Measurements from ENCODE around the gene ACD. TPM values are rescaled to one million over a fixed set of nuclear protein-coding genes. Genes with fewer than 3 reads are reported as not detected.
"Not testable (repeated sequence)": the region's sequence is repeated elsewhere in the genome, so short reads cannot be mapped to it uniquely, and the experiment has no call there.

Gene ACD
- total RNA-seq, 1 experiment from 2014 or later: 34.1 TPM

GRCh38 chr16:67694611-67695010, 34.6 kb upstream of the ACD start:
- WGBS (ENCODE audit: extremely low coverage, insufficient read length, low lambda C conversion rate): no CpG with 5 or more reads among the region's 2 CpGs
- Histone ChIP-seq H3K79me1 (ENCODE audit: insufficient read depth, low read depth, low read length, poor library complexity, severe bottlenecking) (no peaks in the 10 kb centered on the region), H3K79me2 (ENCODE audit: insufficient read depth, low read length) (no peaks in the 10 kb centered on the region), H2BK20ac (ENCODE audit: low read depth, low read length, poor library complexity, severe bottlenecking) (no peak overlapping the region), H3K56ac (ENCODE audit: insufficient read length, low read depth, low read length) (no peak overlapping the region), H2BK120ac (ENCODE audit: low read depth, low read length, poor library complexity, severe bottlenecking) (no peak overlapping the region), H3K27me3 (ENCODE audit: insufficient read depth, low read length) (no peaks in the 10 kb centered on the region), H3K18ac (ENCODE audit: insufficient read length, low read depth, low read length) (no peak overlapping the region), H3K9ac (ENCODE audit: extremely low read depth, insufficient read length, low read length) (no peak overlapping the region), H2BK5ac (ENCODE audit: insufficient read length, low read length) (no peak overlapping the region), H2BK15ac (ENCODE audit: low read depth, low read length) (no peak overlapping the region), H3K4ac (ENCODE audit: low read depth, low read length) (no peak overlapping the region), H4K20me1 (ENCODE audit: control insufficient read depth, insufficient read depth, insufficient read length) (no peaks in the 10 kb centered on the region), H3K23me2 (ENCODE audit: insufficient read length, low read depth, low read length, poor library complexity, severe bottlenecking) (no peaks in the 10 kb centered on the region), H2BK12ac (ENCODE audit: insufficient read length, low read depth, low read length) (no peak overlapping the region), H3K4me2 (ENCODE audit: insufficient read depth, insufficient read length, low read length) (no peak overlapping the region), H4K8ac (replicated peaks; ENCODE audit: insufficient read length, low read depth, low read length) (no peak overlapping the region), H4K91ac (ENCODE audit: insufficient read length, low read depth, low read length) (no peak overlapping the region), H4K5ac (ENCODE audit: insufficient read length, low read depth, low read length) (no peak overlapping the region), H3K14ac (ENCODE audit: insufficient read depth, low read length) (no peak overlapping the region), H3T11ph (ENCODE audit: low read length) (no peak overlapping the region), H2AFZ (ENCODE audit: low read length) (no peak overlapping the region), H3K23ac (ENCODE audit: insufficient read length, low read depth, low read length) (no peak overlapping the region), H2AK5ac (ENCODE audit: insufficient read length, low read length) (no peak overlapping the region), H3K27ac (ENCODE audit: insufficient read length, low read depth, low read length) (no peak overlapping the region), H3K4me1 (ENCODE audit: insufficient read depth, low read length) (no peaks in the 10 kb centered on the region), H3K9me3 (ENCODE audit: control insufficient read depth, low read depth, low read length) (no peaks in the 10 kb centered on the region)
- Mint-ChIP-seq H3K4me1 (no peaks in the 10 kb centered on the region), H3K27ac (peak overlapping the region in 1 of 3 experiments; percentile 64; a peak in 1 of 7 replicates), H3K36me3 (ENCODE audit: insufficient read depth in 1 of 3, low read depth in 3 of 3) (peaks cover 5 to 6% (median 6%) of the 10 kb centered on the region in 3 experiments; a peak in 5 of 7 replicates), H3K4me3 (no peak overlapping the region), H3K9me3 (peaks cover 0 to 4% of the 10 kb centered on the region in 2 experiments; a peak in 2 of 5 replicates), H3K27me3 (ENCODE audit: low read depth) (no peaks in the 10 kb centered on the region)
- no peak for TF ChIP-seq CTCF (conservative IDR thresholded peaks at IDR 0.05)
- no peak for DNase-seq

GRCh38 chr16:67693517-67694285, 33.6 kb upstream of the ACD start:
- not testable (repeated sequence) for DNase-seq; H3T11ph ChIP-seq (ENCODE audit: low read length); H3K79me1 ChIP-seq (ENCODE audit: insufficient read depth, low read depth, low read length, poor library complexity, severe bottlenecking); H3K36me3 Mint-ChIP-seq (ENCODE audit: insufficient read depth in 1 of 3, low read depth in 3 of 3); H3K23ac ChIP-seq (ENCODE audit: insufficient read length, low read depth, low read length); H2BK15ac ChIP-seq (ENCODE audit: low read depth, low read length); H3K4me2 ChIP-seq (ENCODE audit: insufficient read depth, insufficient read length, low read length); H3K27me3 Mint-ChIP-seq (ENCODE audit: low read depth); H4K8ac ChIP-seq (replicated peaks; ENCODE audit: insufficient read length, low read depth, low read length); H3K56ac ChIP-seq (ENCODE audit: insufficient read length, low read depth, low read length); H3K4me1 ChIP-seq (ENCODE audit: insufficient read depth, low read length); H2BK12ac ChIP-seq (ENCODE audit: insufficient read length, low read depth, low read length); H3K27me3 ChIP-seq (ENCODE audit: insufficient read depth, low read length); H3K9me3 ChIP-seq (ENCODE audit: control insufficient read depth, low read depth, low read length); H3K4me3 Mint-ChIP-seq; H2AK5ac ChIP-seq (ENCODE audit: insufficient read length, low read length); H3K9ac ChIP-seq (ENCODE audit: extremely low read depth, insufficient read length, low read length); H2AFZ ChIP-seq (ENCODE audit: low read length); H3K23me2 ChIP-seq (ENCODE audit: insufficient read length, low read depth, low read length, poor library complexity, severe bottlenecking); H3K27ac ChIP-seq (ENCODE audit: insufficient read length, low read depth, low read length); H4K5ac ChIP-seq (ENCODE audit: insufficient read length, low read depth, low read length); H3K14ac ChIP-seq (ENCODE audit: insufficient read depth, low read length); H4K91ac ChIP-seq (ENCODE audit: insufficient read length, low read depth, low read length); H3K9me3 Mint-ChIP-seq; H4K20me1 ChIP-seq (ENCODE audit: control insufficient read depth, insufficient read depth, insufficient read length); H3K27ac Mint-ChIP-seq; H3K4ac ChIP-seq (ENCODE audit: low read depth, low read length); H3K4me1 Mint-ChIP-seq; H2BK120ac ChIP-seq (ENCODE audit: low read depth, low read length, poor library complexity, severe bottlenecking); H2BK5ac ChIP-seq (ENCODE audit: insufficient read length, low read length); H2BK20ac ChIP-seq (ENCODE audit: low read depth, low read length, poor library complexity, severe bottlenecking); H3K18ac ChIP-seq (ENCODE audit: insufficient read length, low read depth, low read length); H3K79me2 ChIP-seq (ENCODE audit: insufficient read depth, low read length)
- no CpG with 5 or more reads among the region's 8 CpGs for whole genome bisulfite sequencing (ENCODE audit: extremely low coverage, insufficient read length, low lambda C conversion rate)

Data from H9 (cell line).